WTC11 (cell line): ENCODE results near the gene LIX1L. TPM values are rescaled to one million over a fixed set of nuclear protein-coding genes. Genes with fewer than 3 reads are reported as not detected.
"Not testable (repeated sequence)": the region's sequence is repeated elsewhere in the genome, so short reads cannot be mapped to it uniquely, and the experiment has no call there.

Experiments used
- ATAC-seq: fragments of 200-7000 bp; cut with Tn5 transposase; 2 replicates; pipeline ENCODE4 v1.10.0; 2021; ENCODE audit warnings: mild to moderate bottlenecking, moderate library complexity
- CTCF ChIA-PET: fragments of 300-600 bp; sonication (Branson Sonifier 250); formaldehyde crosslinking; loops from one replicate; lab custom pipeline; 2021; ENCODE audit warnings: antibody characterized with exemption; lab: Charles Lee
- POLR2A ChIA-PET: fragments of 350-600 bp; sonication (Branson Sonifier 250); formaldehyde crosslinking; loops from one replicate; lab custom pipeline; 2021; ENCODE audit warnings: antibody characterized with exemption; lab: Charles Lee
- DNase-seq: peaks from one replicate; pipeline ENCODE4 v3.0.0; 2021; ENCODE audit warnings: low spot score
- H3K27ac Mint-ChIP-seq: 2 replicates; pipeline ENCODE4 v1.8.0; 2021; ENCODE audit warnings: mixed read lengths
- H3K27me3 Mint-ChIP-seq: 2 replicates; pipeline ENCODE4 v1.8.0; 2021; ENCODE audit warnings: low read depth, mild to moderate bottlenecking, moderate library complexity, mixed read lengths
- H3K36me3 Mint-ChIP-seq: 2 replicates; pipeline ENCODE4 v1.8.0; 2021; ENCODE audit warnings: mixed read lengths
- H3K4me1 Mint-ChIP-seq: 2 replicates; pipeline ENCODE4 v1.8.0; 2022; ENCODE audit warnings: mixed read lengths
- H3K4me3 Mint-ChIP-seq: 2 replicates; pipeline ENCODE4 v1.8.0; 2021; ENCODE audit warnings: mild to moderate bottlenecking, moderate library complexity, mixed read lengths
- H3K9me3 Mint-ChIP-seq: 2 replicates; pipeline ENCODE4 v1.8.0; 2021; ENCODE audit warnings: mixed read lengths
- ATF6 ChIP-seq: sonication (generic); formaldehyde crosslinking; IDR thresholded peaks from 2 replicates; pipeline ENCODE4 v1.8.1; 2023; ENCODE audit warnings: mild to moderate bottlenecking, missing genetic modification reagents
- CREM ChIP-seq: sonication (generic); formaldehyde crosslinking; IDR thresholded peaks from 2 replicates; pipeline ENCODE4 v1.8.1; 2022; ENCODE audit warnings: mild to moderate bottlenecking, missing genetic modification reagents, moderate library complexity
- ERG ChIP-seq: fragments of 250-450 bp; sonication (Bioruptor Pico); IDR thresholded peaks from 2 replicates; pipeline ENCODE4 v1.8.0; 2021; ENCODE audit warnings: mild to moderate bottlenecking
- FOXP1 ChIP-seq: sonication (generic); formaldehyde crosslinking; IDR thresholded peaks from 2 replicates; pipeline ENCODE4 v1.8.0; 2022; ENCODE audit warnings: missing genetic modification reagents, mild to moderate bottlenecking, moderate library complexity, borderline replicate concordance
- HMGXB4 ChIP-seq: sonication (generic); formaldehyde crosslinking; IDR thresholded peaks from 2 replicates; pipeline ENCODE4 v1.8.1; 2023; ENCODE audit warnings: mild to moderate bottlenecking, moderate library complexity, missing genetic modification reagents
- IRF1 ChIP-seq: sonication (generic); formaldehyde crosslinking; IDR thresholded peaks from 2 replicates; pipeline ENCODE4 v1.8.0; 2023; ENCODE audit warnings: missing genetic modification reagents
- JUN ChIP-seq: sonication (generic); formaldehyde crosslinking; IDR thresholded peaks from 2 replicates; pipeline ENCODE4 v1.8.0; 2023; ENCODE audit warnings: mild to moderate bottlenecking, missing genetic modification reagents
- MAX ChIP-seq: sonication (generic); formaldehyde crosslinking; IDR thresholded peaks from 2 replicates; pipeline ENCODE4 v1.8.0; 2022; ENCODE audit warnings: mild to moderate bottlenecking, missing genetic modification reagents
- MLX ChIP-seq: sonication (generic); formaldehyde crosslinking; IDR thresholded peaks from 2 replicates; pipeline ENCODE4 v1.8.1; 2023; ENCODE audit warnings: mild to moderate bottlenecking, missing genetic modification reagents, moderate library complexity
- RELA ChIP-seq: sonication (generic); formaldehyde crosslinking; IDR thresholded peaks from 2 replicates; pipeline ENCODE4 v1.8.1; 2022; ENCODE audit warnings: missing genetic modification reagents, mild to moderate bottlenecking, borderline replicate concordance
- ZNF138 ChIP-seq: sonication (generic); formaldehyde crosslinking; conservative IDR thresholded peaks from 2 replicates; pipeline ENCODE4 v1.8.1; 2022; ENCODE audit warnings: mild to moderate bottlenecking, moderate library complexity, missing genetic modification reagents
- ZNF416 ChIP-seq: fragments of 250-450 bp; sonication (Bioruptor Pico); IDR thresholded peaks from 2 replicates; pipeline ENCODE4 v1.9.0; 2021; ENCODE audit warnings: mild to moderate bottlenecking, inconsistent platforms
- ZNF512 ChIP-seq: sonication (generic); formaldehyde crosslinking; IDR thresholded peaks from 2 replicates; pipeline ENCODE4 v1.8.1; 2022; ENCODE audit warnings: missing genetic modification reagents, borderline replicate concordance
- ZNF532 ChIP-seq: fragments of 250-450 bp; sonication (Bioruptor Pico); IDR thresholded peaks from 2 replicates; pipeline ENCODE4 v1.9.0; 2021; ENCODE audit warnings: mild to moderate bottlenecking, borderline replicate concordance
- total RNA-seq: library from RNA; stranded (reverse); gene quantifications from 3 replicates; pipeline ENCODE4 v1.2.3, GENCODE V29; 2021

LIX1L gene
- total RNA-seq, 1 experiment from 2014 or later = 3.0 TPM

- Mint-ChIP-seq H3K36me3 (peaks cover 8% of the 10 kb centered on the region), H3K4me1 (peaks cover 24% of the 10 kb centered on the region), H3K9me3 (no peaks in the 10 kb centered on the region), H3K4me3 (no peak overlapping the region), H3K27me3 (peaks cover 7% of the 10 kb centered on the region), H3K27ac (no peak overlapping the region)
- ATAC-seq (no peak), DNase-seq (no peak)
- ChIA-PET POLR2A (interaction anchor here (0.6 to 1.3 kb wide), 2 partner anchors 42 to 105 kb away, joined by 3 read pairs; partner anchors contain the start of genes ANKRD34A and POLR3GL), CTCF (interaction anchor here (2.2 kb wide), 1 partner anchor 31 kb away, joined by 5 read pairs; no protein-coding TSS in a partner anchor)
- no peak for TF ChIP-seq JUN (CRISPR knock-in tag)
- no peak for TF ChIP-seq CREM
Measured at GRCh38 chr1:145922266-145922665, 35.6 kb downstream of the LIX1L start.

GRCh38 chr1:145920297-145920696, 37.5 kb downstream of the LIX1L start:
- H3K36me3 Mint-ChIP-seq, H3K9me3 Mint-ChIP-seq, ATAC-seq, H3K27me3 Mint-ChIP-seq, POLR2A ChIA-PET, DNase-seq: not testable (repeated sequence)
- CTCF ChIA-PET = interaction anchor here (3.0 kb wide), 1 partner anchor 29 kb away, joined by 17 read pairs; no protein-coding TSS in a partner anchor
- H3K4me1 Mint-ChIP-seq = peaks cover 19% of the 10 kb centered on the region
- H3K4me3 Mint-ChIP-seq = peak overlapping the region; percentile 86
- peak overlapping the region; percentile 63; the same call in 1 of the 2 replicates for H3K27ac Mint-ChIP-seq

GRCh38 chr1:145918992-145919939, 38.6 kb downstream of the LIX1L start:
- no peaks in the 10 kb centered on the region for H3K9me3 Mint-ChIP-seq
- ATAC-seq (peak; percentile 26), DNase-seq (peak; percentile 44)
- peaks cover 10% of the 10 kb centered on the region for H3K27me3 Mint-ChIP-seq
- POLR2A ChIA-PET = interaction anchor here (0.7 to 1.2 kb wide), 5 partner anchors 8 to 60 kb away, joined by 3 to 10 read pairs (median 4); partner anchors contain the start of genes PIAS3 and RBM8A
- H3K27ac Mint-ChIP-seq = peak overlapping the region; percentile 78
- CTCF ChIA-PET = interaction anchor here (0.9 to 3.0 kb wide), 12 partner anchors 8 to 74 kb away, joined by 3 to 17 read pairs (median 4); partner anchors contain the start of genes ITGA10, LIX1L, NUDT17 and PIAS3
- peaks cover 19% of the 10 kb centered on the region for H3K4me1 Mint-ChIP-seq
- H3K4me3 Mint-ChIP-seq = peak overlapping the region; percentile 86
- H3K36me3 Mint-ChIP-seq = peaks cover 5% of the 10 kb centered on the region; the same call in 1 of the 2 replicates
- TF ChIP-seq ATF6 (CRISPR knock-in tag) (no peak), ERG (no peak), ZNF416 (CRISPR knock-in tag) (peak; percentile 35; the same call in 1 of the 2 replicates), HMGXB4 (CRISPR knock-in tag) (no peak), ZNF512 (CRISPR knock-in tag) (no peak), ZNF138 (no peak), ZNF532 (CRISPR knock-in tag) (no peak), RELA (CRISPR knock-in tag) (no peak), MLX (no peak), MAX (CRISPR knock-in tag) (0 out of 2 replicates have a peak, but pooled peaks have one; percentile 4), CREM (no peak), IRF1 (CRISPR knock-in tag) (no peak), FOXP1 (CRISPR knock-in tag) (no peak)
